ENCODE data around the gene PSAPL1. TPM values are rescaled to one million over a fixed set of nuclear protein-coding genes. Genes with fewer than 3 reads are reported as not detected.

The PSAPL1 gene
- total and polyA plus RNA-seq, 9 of the 15 experiments (the other 6 are each of a cell fraction or from before 2014, with no cell fraction given): not detected

DNA sequence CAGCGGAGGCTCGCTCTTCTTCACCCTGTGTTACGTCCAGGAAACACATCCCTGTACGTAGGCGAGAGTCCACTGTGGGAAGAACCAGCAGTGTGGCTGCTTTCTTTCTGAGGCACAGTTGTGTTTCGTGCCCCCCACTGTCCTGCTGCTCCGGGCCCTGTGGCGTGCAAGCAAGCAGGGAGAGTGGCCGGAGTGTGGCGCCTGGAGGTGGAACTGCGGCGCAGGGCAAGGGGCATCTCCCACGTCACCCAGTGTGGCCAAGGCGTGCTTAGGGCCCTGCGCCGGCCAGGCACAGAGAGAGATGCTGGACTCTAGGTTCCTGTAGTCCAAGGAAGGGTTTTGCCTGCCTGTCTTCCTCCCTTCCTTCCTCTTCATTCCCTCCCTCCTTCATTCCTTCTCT, 13.3 kb upstream of the PSAPL1 start:
- intact Hi-C loops (cut with micrococcal nuclease): no loop called here
- no peaks in the 10 kb centered on the region for H3K9me3 ChIP-seq (replicated peaks; ENCODE audit: control insufficient read depth, insufficient read depth, low read depth, low read length)

More for the DNA sequence above, 13.3 kb upstream of the PSAPL1 start:
- no peaks in the 10 kb centered on the region for H3K36me3 ChIP-seq (ENCODE audit: control insufficient read depth, insufficient read depth, low read length)
- ATAC-seq: no peak
- BruUV-seq (replicated peaks): no TSS peak
- H3K79me2 ChIP-seq (ENCODE audit: control insufficient read depth, insufficient read depth, low read length): no peaks in the 10 kb centered on the region
- no peaks in the 10 kb centered on the region; a peak in 1 of 5 replicates for H3K27me3 ChIP-seq (ENCODE audit: control insufficient read depth in 2 of 2, insufficient read depth in 2 of 2, low read length in 2 of 2)
- ChIA-PET CTCF (ENCODE audit: low intra/inter-chr PET ratio) (no interaction called here), POLR2A (no interaction called here)
- no peaks in the 10 kb centered on the region for H3K9me1 ChIP-seq (ENCODE audit: control insufficient read depth, insufficient read depth, low read length)
- H3K9ac ChIP-seq (ENCODE audit: insufficient read depth in 1 of 2, low read depth in 2 of 2, low read length in 2 of 2): no peak overlapping the region
- H4K20me1 ChIP-seq (replicated peaks; ENCODE audit: control insufficient read depth, insufficient read depth, low read length): peaks cover 6% of the 10 kb centered on the region; the same call in 1 of the 2 replicates
- no peak overlapping the region for H3K4me2 ChIP-seq (ENCODE audit: insufficient read depth, low read length)
- H3K4me3 ChIP-seq: no peak overlapping the region
- H3K27ac ChIP-seq (ENCODE audit: extremely low read depth, low read depth, low read length): no peak overlapping the region
- WGBS (ENCODE audit: insufficient coverage, low coverage, missing lambda C conversion rate): 1% methylated on average over 12 of the region's 16 CpGs
- in situ Hi-C loops (cut with MboI): no loop called here
- H3K4me1 ChIP-seq (replicated peaks in 1 of 2; ENCODE audit: control insufficient read depth in 2 of 2, insufficient read depth in 2 of 2, low read length in 2 of 2): no peaks in the 10 kb centered on the region
- TF ChIP-seq NCOA6 (IDR thresholded peaks at IDR 0.05): no peak
- TF ChIP-seq SIN3B (IDR thresholded peaks at IDR 0.05; ENCODE audit: low read depth): no peak
- TF ChIP-seq POLR2H (tag; IDR thresholded peaks at IDR 0.05; ENCODE audit: low read depth): no peak
- TF ChIP-seq CBFB (CRISPR knock-in tag; IDR thresholded peaks at IDR 0.05): no peak
- no peak for TF ChIP-seq ZMIZ1 (IDR thresholded peaks at IDR 0.05; ENCODE audit: low read depth in 2 of 2, low read length in 2 of 2)
- no peak for TF ChIP-seq ASH1L (IDR thresholded peaks at IDR 0.05; ENCODE audit: borderline replicate concordance, low read depth, partially characterized antibody)
- no peak for TF ChIP-seq CC2D1A (IDR thresholded peaks at IDR 0.05)
- no peak for TF ChIP-seq CREB1 (IDR thresholded peaks at IDR 0.05)
- TF ChIP-seq CREB1 (CRISPR knock-in tag; IDR thresholded peaks at IDR 0.05): no peak
- TF ChIP-seq RBM34 (IDR thresholded peaks at IDR 0.05; ENCODE audit: borderline replicate concordance, insufficient read depth, low read length): no peak
- no peak for TF ChIP-seq ZNF57 (CRISPR knock-in tag; IDR thresholded peaks at IDR 0.05)
- no peak for TF ChIP-seq ATF6 (CRISPR knock-in tag; IDR thresholded peaks at IDR 0.05)
- no peak for TF ChIP-seq ZNF24 (IDR thresholded peaks at IDR 0.05)
- no peak for TF ChIP-seq ZNF239 (CRISPR knock-in tag; IDR thresholded peaks at IDR 0.05)
- TF ChIP-seq DNMT1 (IDR thresholded peaks at IDR 0.05): no peak
- no peak overlapping the region for H2AFZ ChIP-seq (ENCODE audit: low read depth, low read length)
- no peak for FAIRE-seq
- no peak for DNase-seq (ENCODE audit: extremely low read depth in 1 of 4, low spot score in 3 of 4)
